Duodenal mucosa (tissue), 2 donors: Measurements from ENCODE around the gene ORC5.

Experiments
- H3K27ac ChIP-seq: one replicate; pipeline ENCODE4 v1.7.0; 2013; ENCODE audit warnings: low read depth, low read length
- H3K27me3 ChIP-seq, 2 donors: one replicate each; pipeline ENCODE4 v1.7.0; 2013; ENCODE audit warnings: low read length in 2 of 2, control low read depth in 1 of 2; ENCODE audit not compliant: insufficient read depth in 2 of 2, control insufficient read depth in 1 of 2
- H3K36me3 ChIP-seq, 2 donors: one replicate each; pipeline ENCODE4 v1.7.0; 2013; ENCODE audit warnings: low read length in 2 of 2, control low read depth in 1 of 2; ENCODE audit not compliant: insufficient read depth in 2 of 2, control insufficient read depth in 1 of 2
- H3K4me1 ChIP-seq, 2 donors: one replicate each; pipeline ENCODE4 v1.7.0; 2013; ENCODE audit warnings: low read length in 2 of 2, control low read depth in 1 of 2; ENCODE audit not compliant: insufficient read depth in 2 of 2, control insufficient read depth in 1 of 2
- H3K4me3 ChIP-seq, 2 donors: one replicate each; pipeline ENCODE4 v1.7.0; 2013; ENCODE audit warnings: low read length in 2 of 2, low read depth in 1 of 2
- H3K9ac ChIP-seq, 2 donors: one replicate each; pipeline ENCODE4 v1.7.0; 2013; ENCODE audit warnings: low read length in 2 of 2, low read depth in 1 of 2
- H3K9me3 ChIP-seq, 2 donors: one replicate each; pipeline ENCODE4 v1.7.0; 2013; ENCODE audit warnings: low read length in 2 of 2, control low read depth in 1 of 2; ENCODE audit not compliant: control insufficient read depth in 1 of 2

ORC5 gene

GRCh38 chr7:104135760-104136558 is 71.9 kb downstream of the ORC5 start:
- Histone ChIP-seq H3K9ac (no peak overlapping the region), H3K9me3 (no peaks in the 10 kb centered on the region), H3K27me3 (no peaks in the 10 kb centered on the region), H3K4me1 (no peaks in the 10 kb centered on the region), H3K27ac (no peak overlapping the region), H3K4me3 (no peak overlapping the region), H3K36me3 (peaks cover 13 to 39% of the 10 kb centered on the region in 2 donors)

- peaks cover 17 to 47% of the 10 kb centered on the region in 2 donors for H3K36me3 ChIP-seq
- H3K4me1 ChIP-seq: no peaks in the 10 kb centered on the region
- no peak overlapping the region for H3K27ac ChIP-seq
- H3K4me3 ChIP-seq: no peak overlapping the region
- H3K9ac ChIP-seq: no peak overlapping the region
- H3K27me3 ChIP-seq: no peaks in the 10 kb centered on the region
- no peaks in the 10 kb centered on the region for H3K9me3 ChIP-seq
Observed at GRCh38 chr7:104133238-104133637, 74.6 kb downstream of the ORC5 start.

GRCh38 chr7:104130726-104131125 is 77.1 kb downstream of the ORC5 start:
- Histone ChIP-seq H3K4me1 (no peaks in the 10 kb centered on the region), H3K27me3 (no peaks in the 10 kb centered on the region), H3K27ac (no peak overlapping the region), H3K9ac (no peak overlapping the region), H3K36me3 (peaks cover 11 to 39% of the 10 kb centered on the region in 2 donors), H3K4me3 (no peak overlapping the region), H3K9me3 (no peaks in the 10 kb centered on the region)

- Histone ChIP-seq H3K4me1 (no peaks in the 10 kb centered on the region), H3K9ac (no peak overlapping the region), H3K27me3 (no peaks in the 10 kb centered on the region), H3K4me3 (no peak overlapping the region), H3K36me3 (peaks cover 9 to 20% of the 10 kb centered on the region in 2 donors), H3K27ac (no peak overlapping the region), H3K9me3 (no peaks in the 10 kb centered on the region)
Observed at GRCh38 chr7:104127204-104127603, 80.6 kb downstream of the ORC5 start.

GRCh38 chr7:104126411-104126841 is 81.4 kb downstream of the ORC5 start:
- H3K27ac ChIP-seq: no peak overlapping the region
- no peaks in the 10 kb centered on the region for H3K27me3 ChIP-seq
- no peaks in the 10 kb centered on the region for H3K9me3 ChIP-seq
- no peak overlapping the region for H3K4me3 ChIP-seq
- H3K4me1 ChIP-seq: no peaks in the 10 kb centered on the region
- peaks cover 6 to 20% of the 10 kb centered on the region in 2 donors for H3K36me3 ChIP-seq
- no peak overlapping the region for H3K9ac ChIP-seq

GRCh38 chr7:104124893-104125477 is 82.8 kb downstream of the ORC5 start:
- H3K27ac ChIP-seq: no peak overlapping the region
- H3K4me1 ChIP-seq: no peaks in the 10 kb centered on the region
- peaks cover 0 to 8% of the 10 kb centered on the region in 2 donors for H3K36me3 ChIP-seq
- H3K9ac ChIP-seq: no peak overlapping the region
- H3K9me3 ChIP-seq: no peaks in the 10 kb centered on the region
- no peak overlapping the region for H3K4me3 ChIP-seq
- no peaks in the 10 kb centered on the region for H3K27me3 ChIP-seq

- H3K27me3 ChIP-seq: no peaks in the 10 kb centered on the region
- no peaks in the 10 kb centered on the region for H3K4me1 ChIP-seq
- no peak overlapping the region for H3K4me3 ChIP-seq
Observed at GRCh38 chr7:104124469-104124868, 83.3 kb downstream of the ORC5 start.

GRCh38 chr7:104123786-104124185 is 84.0 kb downstream of the ORC5 start:
- Histone ChIP-seq H3K4me1 (no peaks in the 10 kb centered on the region), H3K9me3 (no peaks in the 10 kb centered on the region), H3K36me3 (peaks cover 0 to 8% of the 10 kb centered on the region in 2 donors), H3K9ac (no peak overlapping the region), H3K27ac (no peak overlapping the region), H3K4me3 (no peak overlapping the region), H3K27me3 (no peaks in the 10 kb centered on the region)

More at GRCh38 chr7:104124469-104124868, 83.3 kb downstream of the ORC5 start:
- Histone ChIP-seq H3K9me3 (no peaks in the 10 kb centered on the region), H3K9ac (no peak overlapping the region), H3K36me3 (peaks cover 0 to 8% of the 10 kb centered on the region in 2 donors), H3K27ac (no peak overlapping the region)

- no peak overlapping the region for H3K4me3 ChIP-seq
Observed at GRCh38 chr7:104113788-104114187, 94.0 kb downstream of the ORC5 start.

GRCh38 chr7:104112623-104113022 is 95.2 kb downstream of the ORC5 start:
- H3K27ac ChIP-seq: no peak overlapping the region

More at GRCh38 chr7:104113788-104114187, 94.0 kb downstream of the ORC5 start:
- H3K4me1 ChIP-seq: no peaks in the 10 kb centered on the region
- H3K36me3 ChIP-seq: no peaks in the 10 kb centered on the region
- no peaks in the 10 kb centered on the region for H3K9me3 ChIP-seq
- no peaks in the 10 kb centered on the region for H3K27me3 ChIP-seq
- no peak overlapping the region for H3K27ac ChIP-seq
- no peak overlapping the region for H3K9ac ChIP-seq

More at GRCh38 chr7:104112623-104113022, 95.2 kb downstream of the ORC5 start:
- Histone ChIP-seq H3K4me1 (no peaks in the 10 kb centered on the region), H3K4me3 (no peak overlapping the region), H3K27me3 (no peaks in the 10 kb centered on the region), H3K9ac (no peak overlapping the region), H3K9me3 (no peaks in the 10 kb centered on the region), H3K36me3 (no peaks in the 10 kb centered on the region)
